B cell (primary cell): ENCODE measurements around the gene DRC1. TPM values are rescaled to one million over a fixed set of nuclear protein-coding genes. Genes with fewer than 3 reads are reported as not detected.

Experiments
- ATAC-seq: fragments of 200-7000 bp; cut with Tn5 transposase; one replicate; pipeline ENCODE4 v1.10.0; 2021; ENCODE audit warnings: low read depth, mild to moderate bottlenecking, moderate number of reproducible peaks, moderate library complexity
- CTCF ChIA-PET: fragments of 350-600 bp; sonication (Branson Sonifier 250); formaldehyde crosslinking; loops from one replicate; lab custom pipeline; 2021; ENCODE audit warnings: antibody characterized with exemption, inconsistent platforms; lab: Charles Lee
- POLR2A ChIA-PET: fragments of 350-600 bp; sonication (Branson Sonifier 250); formaldehyde crosslinking; loops from one replicate; lab custom pipeline; 2021; ENCODE audit warnings: antibody characterized with exemption; lab: Charles Lee
- DNase-seq: peaks from one replicate; pipeline ENCODE4 v3.0.0; 2013
- H2AFZ ChIP-seq: 2 replicates; pipeline ENCODE4 v1.6.1; 2012; ENCODE audit warnings: mild to moderate bottlenecking, low read depth, low read length; ENCODE audit not compliant: insufficient read depth, poor library complexity, severe bottlenecking
- H3K27ac ChIP-seq, 2 donors: 1 replicate in 1 of 2; 2 replicates in 1 of 2; pipeline ENCODE4 v1.5.1; 2012 to 2013; ENCODE audit warnings: low read length in 2 of 2, mild to moderate bottlenecking in 2 of 2, moderate library complexity in 1 of 2
- H3K27me3 ChIP-seq, 4 experiments: fragments of 200-600 bp in 1 of 4; sonication (generic) in 1 of 4; replicated peaks in 1 of 4; 1 replicate in 2 of 4; 2 replicates in 2 of 4; pipeline versions ENCODE4 v1.6.1 to v1.7.0; 2013 to 2016; ENCODE audit warnings: low read length in 3 of 4, mild to moderate bottlenecking in 2 of 4, mixed read lengths in 1 of 4, moderate library complexity in 1 of 4; ENCODE audit not compliant: insufficient read depth in 4 of 4, control insufficient read depth in 3 of 4; ENCODE audit errors: control extremely low read depth in 1 of 4
- H3K36me3 ChIP-seq, 2 experiments: replicated peaks in 1 of 2; 1 replicate in 1 of 2; 2 replicates in 1 of 2; pipeline versions ENCODE4 v1.6.1 to v1.7.1; 2013; ENCODE audit warnings: low read length in 1 of 2; ENCODE audit not compliant: insufficient read depth in 2 of 2, control insufficient read depth in 1 of 2; ENCODE audit errors: control extremely low read depth in 1 of 2, extremely low read depth in 1 of 2
- H3K4me1 ChIP-seq, 2 donors: fragments of 200-600 bp in 1 of 2; sonication (generic) in 1 of 2; 1 replicate in 1 of 2; 2 replicates in 1 of 2; pipeline versions ENCODE4 v1.5.1 to v1.6.1; 2013 to 2017; ENCODE audit warnings: low read length in 2 of 2; ENCODE audit not compliant: control insufficient read depth in 2 of 2, insufficient read depth in 2 of 2
- H3K4me2 ChIP-seq: replicated peaks from 2 replicates; pipeline ENCODE3; 2012; ENCODE audit warnings: mild to moderate bottlenecking, low read depth, low read length; ENCODE audit not compliant: poor library complexity, severe bottlenecking
- H3K4me3 ChIP-seq, 5 experiments: fragments of 200-600 bp in 1 of 5; sonication (generic) in 1 of 5; 1 replicate in 3 of 5; 2 replicates in 2 of 5; pipeline versions ENCODE4 v1.5.1 to v1.7.0; 2011 to 2016; ENCODE audit warnings: low read length in 4 of 5, mild to moderate bottlenecking in 4 of 5, low read depth in 2 of 5, control low read depth in 1 of 5, moderate library complexity in 1 of 5; ENCODE audit not compliant: insufficient read depth in 1 of 5; ENCODE audit errors: control extremely low read depth in 1 of 5, extremely low read depth in 1 of 5
- H3K79me2 ChIP-seq: fragments of 200-600 bp; sonication (generic); one replicate; pipeline ENCODE4 v1.6.0; 2016; ENCODE audit warnings: low read length; ENCODE audit not compliant: control insufficient read depth, insufficient read depth
- H3K9ac ChIP-seq: fragments of 200-600 bp; sonication (generic); 2 replicates; pipeline ENCODE4 v1.6.1; 2017; ENCODE audit warnings: mild to moderate bottlenecking, low read length, moderate library complexity
- H3K9me3 ChIP-seq, 3 donors: one replicate each; pipeline versions ENCODE4 v1.6.1 to v1.7.1; 2013; ENCODE audit warnings: low read length in 2 of 3; ENCODE audit not compliant: control insufficient read depth in 2 of 3, insufficient read depth in 1 of 3; ENCODE audit errors: control extremely low read depth in 1 of 3
- H4K20me1 ChIP-seq: 2 replicates; pipeline ENCODE4 v1.6.0; 2012; ENCODE audit warnings: mild to moderate bottlenecking, low read length; ENCODE audit not compliant: insufficient read depth, control insufficient read depth, poor library complexity, severe bottlenecking
- H3K27ac Mint-ChIP-seq: one replicate; pipeline ENCODE4 v1.8.0; 2021; ENCODE audit warnings: mixed read lengths
- H3K27me3 Mint-ChIP-seq: one replicate; pipeline ENCODE4 v1.8.0; 2021; ENCODE audit warnings: mixed read lengths
- H3K4me1 Mint-ChIP-seq: one replicate; pipeline ENCODE4 v1.8.0; 2021; ENCODE audit warnings: mixed read lengths
- H3K4me3 Mint-ChIP-seq: one replicate; pipeline ENCODE4 v1.8.0; 2021; ENCODE audit warnings: mixed read lengths
- H3K9me3 Mint-ChIP-seq: one replicate; pipeline ENCODE4 v1.8.0; 2022; ENCODE audit warnings: mixed read lengths; ENCODE audit not compliant: insufficient read depth
- CTCF ChIP-seq: fragments of 200-600 bp; IDR thresholded peaks from one replicate; pipeline ENCODE4 v1.8.0; 2022; ENCODE audit warnings: antibody characterized with exemption, mild to moderate bottlenecking
- EZH2 ChIP-seq: IDR thresholded peaks from 2 replicates; pipeline ENCODE4 v1.6.1; 2012; ENCODE audit warnings: borderline replicate concordance, low read depth, mild to moderate bottlenecking, moderate library complexity, low read length; ENCODE audit not compliant: insufficient read depth, poor library complexity, severe bottlenecking
- WGBS: methylation state at CpG from one replicate; pipeline ENCODE4 v1.1.5; 2013; ENCODE audit warnings: missing lambda C conversion rate; ENCODE audit not compliant: insufficient coverage; 5-methylcytosine and 5-hydroxymethylcytosine counted together
- intact Hi-C: fragments of 100-400 bp; cut with micrococcal nuclease; formaldehyde crosslinking; loops from one replicate; pipeline ENCODE4 v1.10.0; 2022
- polyA plus RNA-seq: library from polyadenylated mRNA; depleted of rRNA; stranded (reverse); fragments of >200 nt; gene quantifications from 2 replicates; pipeline ENCODE4 v1.2.3, GENCODE V29; 2012
- total RNA-seq, 2 donors: library from RNA; stranded (reverse); fragments of 120-200 nt in 1 of 2; gene quantifications; 1 replicate in 1 of 2; 2 replicates in 1 of 2; pipeline versions ENCODE4 v1.2.3 to v1.2.4, GENCODE V29; 2013 to 2022

Gene DRC1
- total and polyA plus RNA-seq, 2 donors (not counting 1 experiment from before 2014, with no cell fraction given) = not detected

GRCh38 chr2:26485725-26486418 lies 84.2 kb downstream of the DRC1 start:
- Histone ChIP-seq H3K79me2 (no peaks in the 10 kb centered on the region), H3K4me2 (no peak overlapping the region), H3K27me3 (no peaks in the 10 kb centered on the region), H2AFZ (no peak overlapping the region), H3K27ac (no peak overlapping the region), H3K4me1 (no peaks in the 10 kb centered on the region), H3K9ac (no peak overlapping the region), H3K36me3 (no peaks in the 10 kb centered on the region), H3K9me3 (peaks cover 0 to 3% (median 0%) of the 10 kb centered on the region in 3 donors), H3K4me3 (no peak overlapping the region), H4K20me1 (no peaks in the 10 kb centered on the region)
- no peak for DNase-seq
- no peak for ATAC-seq
- POLR2A ChIA-PET = no interaction called here
- peaks cover 9% of the 10 kb centered on the region for H3K27me3 Mint-ChIP-seq
- 87% methylated on average over 8 of the region's 8 CpGs for WGBS
- H3K4me1 Mint-ChIP-seq = no peaks in the 10 kb centered on the region
- TF ChIP-seq CTCF = no peak
- TF ChIP-seq EZH2 = no peak
- H3K27ac Mint-ChIP-seq = no peak overlapping the region
- no peaks in the 10 kb centered on the region for H3K9me3 Mint-ChIP-seq
- intact Hi-C loops = no loop called here
- CTCF ChIA-PET = no interaction called here
- no peak overlapping the region for H3K4me3 Mint-ChIP-seq

GRCh38 chr2:26486789-26487188 lies 85.1 kb downstream of the DRC1 start:
- 92% methylated on average over 2 of the region's 3 CpGs for WGBS
- TF ChIP-seq EZH2 = no peak
- no peak for TF ChIP-seq CTCF
- Histone ChIP-seq H3K79me2 (no peaks in the 10 kb centered on the region), H4K20me1 (no peaks in the 10 kb centered on the region), H3K4me2 (no peak overlapping the region), H3K27me3 (no peaks in the 10 kb centered on the region), H3K36me3 (no peaks in the 10 kb centered on the region), H3K27ac (no peak overlapping the region), H3K4me3 (no peak overlapping the region), H3K9me3 (peaks cover 0 to 3% (median 0%) of the 10 kb centered on the region in 3 donors), H2AFZ (no peak overlapping the region), H3K9ac (no peak overlapping the region), H3K4me1 (no peaks in the 10 kb centered on the region)
- no peaks in the 10 kb centered on the region for H3K9me3 Mint-ChIP-seq
- CTCF ChIA-PET = no interaction called here
- H3K4me1 Mint-ChIP-seq = no peaks in the 10 kb centered on the region
- peaks cover 9% of the 10 kb centered on the region for H3K27me3 Mint-ChIP-seq
- H3K4me3 Mint-ChIP-seq = no peak overlapping the region
- POLR2A ChIA-PET = no interaction called here
- no peak overlapping the region for H3K27ac Mint-ChIP-seq
- intact Hi-C loops = no loop called here
- no peak for DNase-seq
- no peak for ATAC-seq
